ENCODE results near the gene CDH23.

Gene CDH23

DNA sequence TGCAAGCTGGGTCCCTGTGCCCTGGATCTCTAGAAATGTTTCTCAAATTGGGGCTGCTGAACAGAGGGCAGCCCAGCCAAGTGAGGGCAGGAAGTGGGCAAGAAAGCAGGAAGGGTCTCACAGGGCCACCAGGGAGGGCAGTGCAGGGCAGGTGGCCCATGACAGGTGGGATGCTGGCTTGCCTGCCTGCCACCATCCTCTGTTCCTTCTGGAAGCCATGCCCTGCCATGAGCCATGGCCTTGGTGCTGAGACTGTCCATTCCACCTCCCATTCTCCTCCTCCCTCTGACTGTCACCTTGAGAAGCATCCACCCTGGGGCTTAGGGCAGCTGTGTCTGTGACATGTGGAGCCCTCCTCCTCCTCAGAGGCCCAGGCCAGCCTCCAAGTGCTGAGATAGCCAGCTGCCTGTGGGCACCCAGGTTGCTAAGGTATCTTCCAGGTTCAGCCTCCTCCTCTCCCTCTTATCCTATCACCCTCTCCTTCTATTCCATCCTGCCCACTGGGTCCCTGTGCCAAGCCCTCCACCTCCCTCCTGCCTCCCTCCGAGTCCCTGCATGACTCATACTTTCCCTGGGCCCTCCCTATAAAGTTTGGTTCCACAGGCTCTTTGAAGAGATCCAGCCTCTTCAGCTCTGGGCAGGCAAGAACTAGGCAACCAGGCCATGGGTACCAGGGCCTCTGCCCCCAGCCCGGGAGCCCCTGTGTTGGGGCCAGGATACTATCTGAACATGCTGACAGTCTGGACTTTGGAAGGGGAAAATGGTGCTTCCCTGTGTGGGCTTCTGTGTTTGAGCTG, 375.3 kb downstream of the CDH23 start:
- DNase-seq = no peak

DNA sequence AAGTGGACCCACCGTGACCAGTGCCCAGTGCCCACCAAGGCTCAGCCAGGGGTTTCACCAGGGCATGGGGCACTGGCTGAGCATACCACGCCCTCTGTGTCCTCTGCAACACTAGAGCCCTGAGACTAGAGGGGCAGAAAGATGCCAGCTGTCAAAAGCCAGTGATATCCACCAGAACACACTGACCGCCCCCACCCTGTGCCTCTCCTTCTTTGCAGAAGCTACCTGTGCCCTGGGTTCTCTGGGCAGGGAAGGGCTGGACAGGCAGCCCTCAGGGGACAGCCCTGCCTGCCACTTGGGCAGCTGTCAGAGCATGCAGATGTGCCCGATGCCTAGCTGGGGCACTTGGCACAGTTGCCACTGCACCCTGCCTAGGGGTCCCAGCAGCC, 376.1 kb downstream of the CDH23 start:
- DNase-seq = no peak

DNA sequence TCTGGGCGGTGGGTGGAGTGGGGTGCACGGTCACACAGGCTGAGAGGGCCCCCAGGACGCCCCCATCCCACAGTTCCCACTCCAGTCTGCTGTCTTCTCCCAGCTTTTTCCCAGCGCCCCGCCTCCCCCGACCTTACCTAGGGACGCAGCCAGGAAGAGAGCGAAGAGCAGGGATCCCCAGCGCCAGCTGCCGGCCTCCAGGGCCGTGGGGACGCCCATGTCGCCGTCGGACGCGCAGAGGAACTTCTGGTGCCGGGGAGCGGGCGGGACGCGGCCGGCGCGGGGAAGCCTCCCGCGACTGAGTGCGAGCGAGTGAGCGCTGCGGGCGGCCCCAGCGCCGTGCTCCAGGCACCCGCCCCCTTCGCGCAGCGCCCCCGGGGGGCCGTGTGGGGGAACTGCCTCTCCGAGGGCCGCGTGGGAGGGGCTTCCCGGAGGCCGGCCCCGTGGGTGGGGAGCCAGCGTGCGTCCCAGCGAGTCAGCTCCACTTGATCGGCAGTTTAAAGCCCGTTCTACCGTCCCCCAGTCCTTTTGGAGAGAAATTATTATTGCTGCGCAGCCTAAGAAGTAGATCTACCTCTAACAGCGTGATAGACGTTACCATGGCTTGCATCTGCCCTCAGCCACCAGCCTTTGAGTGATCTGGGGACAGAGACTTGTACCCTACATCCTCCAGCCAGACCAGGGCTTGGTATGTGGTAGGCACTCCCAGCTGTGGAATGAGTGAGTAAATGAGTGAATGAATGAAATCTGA, 376.7 kb downstream of the CDH23 start, which contains the start of gene VSIR:
VSIR (minus strand) TSS at position 300 of the 751 bp plus-strand sequence; CDS start at position 219, 81 bp downstream.
- DNase-seq = peak; percentile 89 to 95 (median 92)

DNA sequence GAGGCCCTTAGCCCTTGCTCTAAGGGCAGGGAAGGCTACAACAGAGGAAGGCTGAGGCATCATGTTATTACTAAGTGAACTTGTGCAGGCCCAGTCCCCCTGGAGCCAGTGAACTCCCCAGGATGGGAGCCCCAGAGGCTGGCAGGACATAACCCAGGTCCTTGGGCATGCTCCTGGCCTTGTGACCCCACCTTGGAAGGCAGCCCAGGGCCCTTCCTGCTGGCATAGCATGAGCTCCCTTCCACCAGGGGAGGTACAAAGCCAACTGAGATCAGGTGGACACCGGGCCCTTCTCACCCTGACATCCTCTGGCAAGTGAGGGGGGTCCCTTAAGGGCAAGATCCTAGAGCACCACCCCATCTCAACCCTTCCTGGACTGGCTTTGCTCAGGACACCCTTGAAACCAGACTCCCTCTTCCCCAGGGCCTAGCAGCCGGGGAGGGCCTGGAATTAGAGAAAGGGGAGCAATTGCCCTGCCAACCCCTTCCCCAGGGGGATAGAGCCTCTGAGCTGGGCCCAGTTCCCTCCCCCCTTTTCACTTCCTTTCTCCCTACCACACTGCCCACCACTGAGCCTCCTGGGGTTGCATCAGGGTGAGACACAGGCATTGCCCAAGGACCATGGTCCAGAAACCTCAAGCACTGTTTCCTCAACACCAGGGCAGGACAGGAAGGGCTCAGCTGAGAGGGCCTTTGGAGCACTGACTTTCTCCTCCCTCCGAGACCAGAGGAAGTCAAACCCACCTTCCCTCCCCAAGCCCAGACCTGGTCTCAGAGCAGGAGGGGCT, 378.4 kb downstream of the CDH23 start:
- DNase-seq = no peak

DNA sequence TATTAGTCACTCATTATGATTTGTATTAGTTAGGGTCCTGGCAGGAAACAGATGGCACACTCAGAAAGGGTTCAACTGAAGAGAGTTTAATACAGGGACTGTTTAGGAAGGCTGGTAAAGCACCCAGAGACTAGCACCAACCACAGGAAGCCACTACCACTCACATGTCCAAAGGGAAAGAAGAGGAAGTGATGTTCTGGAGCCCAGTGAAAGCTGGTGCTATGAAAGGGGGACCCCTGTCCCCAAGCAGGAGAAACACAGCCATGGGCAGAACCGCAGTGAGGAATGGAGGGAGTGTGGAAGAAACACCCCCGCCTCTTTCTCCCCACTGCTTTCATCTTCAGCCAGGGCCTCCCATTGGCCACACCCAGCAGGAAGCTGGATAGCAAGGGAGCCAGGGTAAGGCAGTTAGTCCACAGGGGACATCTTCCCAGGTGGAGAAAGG, 379.8 kb downstream of the CDH23 start:
- DNase-seq = no peak

DNA sequence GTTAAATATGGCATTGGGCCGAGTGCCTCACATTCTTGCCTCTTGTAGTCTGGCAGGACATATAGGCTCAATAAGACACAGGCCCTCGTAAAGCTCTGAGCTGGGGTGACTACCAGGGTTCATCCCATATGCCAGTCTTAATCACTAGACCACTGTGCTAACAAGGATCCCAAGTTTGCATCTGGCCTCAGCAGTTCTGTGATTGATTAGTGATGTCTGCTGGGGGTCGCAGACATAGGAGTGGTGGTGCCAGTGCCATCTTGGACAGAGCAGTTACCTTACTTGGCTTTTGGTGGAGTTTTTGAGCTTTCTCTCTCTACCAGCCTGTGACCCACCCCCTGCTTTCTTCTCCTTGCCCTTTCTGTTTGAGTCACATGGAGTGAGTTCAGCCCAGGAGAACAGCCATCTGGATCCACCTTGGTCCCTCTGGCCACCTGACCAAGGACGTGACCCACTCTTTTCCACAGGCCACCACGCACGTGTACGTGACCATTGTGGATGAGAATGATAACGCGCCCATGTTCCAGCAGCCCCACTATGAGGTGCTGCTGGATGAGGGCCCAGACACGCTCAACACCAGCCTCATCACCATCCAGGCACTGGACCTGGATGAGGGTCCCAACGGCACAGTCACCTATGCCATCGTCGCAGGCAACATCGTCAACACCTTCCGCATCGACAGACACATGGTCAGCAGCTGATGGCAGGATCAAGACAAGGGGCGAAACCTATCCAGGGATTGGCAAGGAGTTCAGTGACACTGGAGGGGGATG, 380.7 kb downstream of the CDH23 start:
- DNase-seq = no peak

DNA sequence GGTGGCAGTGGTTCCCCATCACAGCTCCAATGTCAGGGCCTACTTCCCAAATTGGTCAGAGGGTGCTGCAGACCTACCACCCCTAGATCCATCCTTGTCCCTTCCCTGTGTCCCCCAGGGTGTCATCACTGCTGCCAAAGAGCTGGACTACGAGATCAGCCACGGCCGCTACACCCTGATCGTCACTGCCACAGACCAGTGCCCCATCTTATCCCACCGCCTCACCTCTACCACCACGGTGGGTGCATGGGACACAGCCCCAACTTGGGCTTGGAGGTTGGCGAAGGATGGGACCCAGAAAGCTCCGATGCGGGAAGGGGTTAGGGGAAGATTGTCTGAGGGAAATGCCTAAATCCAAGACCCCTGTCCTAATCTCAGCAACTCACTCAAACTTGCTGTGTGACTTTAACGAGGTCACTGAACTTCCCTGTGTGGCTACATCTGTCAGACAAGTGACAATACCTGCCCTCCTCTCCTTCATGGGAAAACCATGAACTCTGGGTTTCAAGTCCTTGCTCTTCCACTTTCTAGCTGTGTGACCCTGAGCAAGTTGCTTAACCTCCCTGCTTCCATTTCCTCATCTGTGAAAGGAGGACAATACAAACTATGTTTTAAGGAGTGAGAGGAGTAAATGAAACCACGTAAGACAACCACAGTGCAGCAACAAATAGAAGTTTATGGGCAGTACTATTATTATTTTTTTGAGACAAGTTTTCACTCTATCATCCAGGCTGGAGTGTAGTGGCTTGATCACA, 381.5 kb downstream of the CDH23 start:
- DNase-seq = no peak

DNA sequence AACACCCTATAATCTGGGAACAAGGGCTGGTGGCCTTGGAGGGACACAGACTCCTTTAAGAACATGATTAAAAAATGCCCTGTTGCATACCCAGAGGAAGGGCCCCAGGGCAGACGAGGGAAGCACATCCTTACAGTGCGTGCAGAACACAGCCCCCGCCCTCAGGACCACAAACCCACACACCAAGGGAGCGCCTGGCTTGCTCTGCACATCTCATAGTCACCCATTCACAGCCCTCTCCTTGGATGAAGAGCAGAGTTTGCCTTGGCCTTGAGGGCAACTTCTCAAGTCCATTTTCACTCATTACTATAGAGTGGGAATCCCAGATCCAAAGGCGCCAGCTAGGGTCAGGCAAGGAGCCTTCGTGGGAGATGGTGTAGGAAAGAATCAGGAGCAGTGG, 382.9 kb downstream of the CDH23 start:
- DNase-seq = no peak

DNA sequence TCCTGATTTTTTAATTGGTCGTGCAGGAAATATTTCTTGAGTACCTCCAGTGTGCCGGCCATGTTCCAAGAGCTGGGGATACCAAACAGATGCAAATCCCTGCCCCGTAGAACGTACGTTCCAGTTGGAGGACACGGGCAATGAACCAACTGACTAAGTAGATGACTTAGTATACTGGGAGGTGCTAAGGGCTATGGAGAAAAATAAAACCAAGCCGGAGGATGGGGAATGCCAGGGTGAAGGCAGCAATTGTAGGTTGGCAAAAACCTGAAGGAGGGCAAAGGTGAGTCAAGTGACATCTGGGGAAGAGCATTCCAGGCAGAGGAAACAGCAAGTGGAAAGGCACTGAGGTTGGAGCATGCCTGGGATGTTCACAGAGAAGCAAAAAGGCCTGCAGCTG, 383.4 kb downstream of the CDH23 start:
- no peak for DNase-seq

DNA sequence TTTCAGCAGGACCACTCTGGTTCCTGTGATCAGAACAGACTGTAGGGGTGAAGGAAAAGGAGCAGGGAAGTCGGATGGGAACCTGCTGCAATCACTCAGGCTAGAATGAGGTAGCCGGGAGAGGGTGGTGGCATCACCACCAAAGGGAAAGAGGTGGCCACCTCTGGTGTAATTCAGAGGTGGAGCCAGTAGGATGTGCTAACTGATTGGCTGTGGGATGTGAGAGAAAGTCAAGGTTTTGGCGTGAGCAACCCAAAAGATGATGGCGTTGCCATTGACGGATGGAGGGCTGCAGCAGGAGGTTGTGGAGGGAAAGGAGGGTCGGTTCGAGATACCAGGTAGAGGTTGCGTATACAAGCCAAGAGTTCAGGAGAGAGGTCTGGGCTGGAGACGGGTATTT, 384.0 kb downstream of the CDH23 start:
- no peak for DNase-seq

DNA sequence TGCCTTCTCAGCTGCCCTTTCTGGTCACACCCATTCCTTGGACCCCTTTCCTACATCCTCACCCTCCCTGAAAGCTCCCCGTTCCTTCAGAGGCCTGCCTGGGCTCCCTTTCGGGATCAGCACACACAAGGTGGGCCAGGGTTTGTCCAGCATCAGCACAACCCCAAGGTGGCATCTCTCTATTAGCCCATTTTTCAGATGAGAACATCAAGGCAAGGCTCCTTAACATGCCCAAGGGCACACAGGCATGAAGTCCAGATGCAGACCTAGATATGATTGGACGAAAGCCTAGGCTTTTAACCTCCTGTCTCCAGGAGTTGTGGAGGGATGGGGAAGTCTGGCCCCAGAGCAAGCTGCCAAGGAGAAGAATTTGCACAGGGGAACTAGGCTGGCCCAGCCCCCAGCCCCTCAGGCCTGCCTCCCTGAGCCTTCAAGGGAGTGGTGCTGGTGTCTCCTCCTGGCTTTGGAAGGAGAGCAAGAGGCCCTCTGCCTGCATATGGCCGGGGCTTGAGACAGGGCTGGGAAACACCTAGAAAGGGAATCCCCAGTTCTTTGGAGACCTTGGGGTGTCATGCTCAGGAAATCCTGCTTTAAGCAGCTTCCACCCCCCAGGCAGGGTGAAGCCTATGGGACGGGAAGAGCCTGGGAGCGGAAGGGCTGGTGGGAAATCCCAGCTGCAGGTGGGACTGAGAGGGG, 385.6 kb downstream of the CDH23 start:
- no peak for DNase-seq

DNA sequence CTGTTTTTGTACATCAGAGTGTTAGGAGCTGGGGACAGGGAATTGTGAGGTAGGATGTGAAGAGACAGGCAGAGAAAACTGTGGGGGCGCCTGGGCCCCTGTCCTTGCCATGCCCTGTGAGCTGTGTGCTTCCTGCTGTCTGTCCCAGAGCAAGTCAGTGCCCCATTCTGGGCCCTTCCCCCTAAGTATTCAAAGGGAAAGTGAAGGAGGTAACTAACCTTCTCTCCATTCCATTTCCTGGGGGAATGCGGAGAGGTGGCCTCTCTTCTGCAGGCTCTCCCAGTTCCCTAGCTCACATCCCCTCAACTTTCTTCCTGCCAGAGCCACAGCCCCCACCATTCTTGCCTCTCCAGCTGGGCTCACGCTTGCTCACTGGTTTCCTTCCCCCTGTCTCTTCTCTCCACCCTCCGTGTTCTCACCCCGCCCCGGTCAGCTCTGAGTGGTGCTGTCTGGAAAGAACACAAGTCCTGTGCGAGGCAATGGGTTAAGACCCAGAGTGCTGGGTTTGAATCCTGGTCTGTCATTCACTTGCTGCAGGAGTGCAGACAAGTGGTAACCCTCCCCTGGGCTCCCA, 386.3 kb downstream of the CDH23 start:
- no peak for DNase-seq

DNA sequence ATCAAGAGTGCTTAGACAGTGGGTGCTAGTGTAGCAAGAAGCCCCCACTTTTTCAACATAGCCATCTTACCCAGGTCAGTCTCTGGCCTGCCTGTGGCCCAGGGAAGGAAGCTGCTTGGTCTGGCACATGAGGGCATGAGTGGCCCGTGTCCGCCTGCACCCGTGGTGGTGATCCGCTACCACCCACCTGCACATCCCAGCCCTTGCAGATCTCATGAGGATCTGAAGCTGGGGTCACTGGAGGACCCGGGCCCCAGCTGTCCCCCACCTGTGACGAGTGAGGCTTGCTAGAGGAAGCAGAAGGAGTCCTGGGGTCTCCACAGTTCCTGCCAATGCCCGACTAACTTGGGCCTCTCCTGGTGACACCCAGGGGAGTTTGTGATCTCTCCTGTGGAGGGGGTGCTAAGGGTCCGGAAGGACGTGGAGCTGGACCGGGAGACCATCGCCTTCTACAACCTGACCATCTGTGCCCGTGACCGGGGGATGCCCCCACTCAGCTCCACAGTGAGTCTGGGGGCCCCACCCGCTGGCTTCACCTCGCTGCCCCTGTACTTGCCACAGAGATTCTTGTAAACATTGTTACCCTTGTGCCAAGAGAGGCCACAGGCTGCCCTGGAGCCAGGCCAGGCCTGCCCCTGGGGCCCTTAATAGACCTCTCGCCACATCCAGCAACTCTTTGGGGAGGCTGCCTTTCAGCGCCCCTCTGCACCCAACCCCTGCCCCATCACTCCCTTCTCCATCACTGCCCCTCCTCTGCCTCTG, 387.4 kb downstream of the CDH23 start:
- no peak for DNase-seq

DNA sequence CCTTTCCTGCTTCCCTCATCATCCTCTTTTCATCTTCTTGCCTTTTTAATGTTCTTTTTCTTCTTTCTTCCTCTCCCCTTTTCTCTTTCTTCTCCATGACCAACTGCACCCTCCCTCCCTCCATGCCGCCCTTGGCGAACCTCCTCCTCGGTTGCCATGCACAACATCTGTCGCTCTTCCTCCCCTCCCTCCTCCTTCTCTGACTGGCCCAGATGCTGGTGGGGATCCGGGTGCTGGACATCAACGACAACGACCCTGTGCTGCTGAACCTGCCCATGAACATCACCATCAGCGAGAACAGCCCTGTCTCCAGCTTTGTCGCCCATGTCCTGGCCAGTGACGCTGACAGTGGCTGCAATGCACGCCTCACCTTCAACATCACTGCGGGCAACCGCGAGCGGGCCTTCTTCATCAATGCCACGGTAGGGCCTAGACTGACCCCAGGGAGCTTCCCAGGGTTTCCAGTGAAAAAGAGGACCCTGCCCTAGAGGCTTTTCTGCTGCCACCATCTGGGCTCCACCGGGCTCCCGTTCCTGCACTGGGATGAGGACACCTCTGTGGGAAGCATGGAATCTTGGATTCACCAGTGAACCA, 388.1 kb downstream of the CDH23 start:
- no peak for DNase-seq

DNA sequence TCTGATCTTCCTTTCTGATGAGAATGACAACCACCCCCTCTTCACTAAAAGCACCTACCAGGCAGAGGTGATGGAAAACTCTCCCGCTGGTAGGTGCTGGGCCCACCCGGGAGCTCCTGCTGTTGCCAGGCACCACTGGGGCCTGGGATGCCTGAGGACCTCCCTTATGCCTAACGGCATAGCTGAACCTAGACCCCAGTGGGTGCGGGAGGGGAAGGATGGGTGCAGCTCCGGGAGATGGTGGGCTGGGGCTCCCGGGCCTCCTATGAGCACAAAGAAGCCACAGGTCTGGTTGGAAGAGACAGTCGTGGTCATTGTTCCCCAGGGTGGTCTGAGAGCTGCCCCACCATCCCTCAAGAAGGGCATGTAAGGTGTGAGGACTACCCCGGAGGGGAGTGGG, 392.2 kb downstream of the CDH23 start:
- DNase-seq = no peak

DNA sequence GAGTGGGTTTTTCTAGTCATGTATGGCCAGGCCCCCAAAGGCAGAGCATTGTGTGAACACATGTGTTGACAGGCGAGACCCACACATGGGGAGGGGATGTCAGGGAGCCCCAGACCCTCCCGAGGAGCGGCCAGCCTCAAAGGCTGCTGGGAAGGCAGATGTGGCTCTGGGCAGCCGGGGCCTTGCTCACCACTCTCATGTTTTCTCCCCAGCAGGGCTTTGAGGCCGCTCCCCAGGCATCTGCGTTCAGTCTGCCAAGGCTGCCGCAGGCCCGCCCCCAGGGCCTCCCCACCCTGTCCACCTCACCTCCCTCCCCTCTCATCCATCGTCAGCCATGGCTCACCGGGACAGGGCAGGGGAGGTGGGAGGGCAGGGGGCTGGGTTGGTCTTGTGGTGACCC, 393.2 kb downstream of the CDH23 start:
- no peak for DNase-seq

DNA sequence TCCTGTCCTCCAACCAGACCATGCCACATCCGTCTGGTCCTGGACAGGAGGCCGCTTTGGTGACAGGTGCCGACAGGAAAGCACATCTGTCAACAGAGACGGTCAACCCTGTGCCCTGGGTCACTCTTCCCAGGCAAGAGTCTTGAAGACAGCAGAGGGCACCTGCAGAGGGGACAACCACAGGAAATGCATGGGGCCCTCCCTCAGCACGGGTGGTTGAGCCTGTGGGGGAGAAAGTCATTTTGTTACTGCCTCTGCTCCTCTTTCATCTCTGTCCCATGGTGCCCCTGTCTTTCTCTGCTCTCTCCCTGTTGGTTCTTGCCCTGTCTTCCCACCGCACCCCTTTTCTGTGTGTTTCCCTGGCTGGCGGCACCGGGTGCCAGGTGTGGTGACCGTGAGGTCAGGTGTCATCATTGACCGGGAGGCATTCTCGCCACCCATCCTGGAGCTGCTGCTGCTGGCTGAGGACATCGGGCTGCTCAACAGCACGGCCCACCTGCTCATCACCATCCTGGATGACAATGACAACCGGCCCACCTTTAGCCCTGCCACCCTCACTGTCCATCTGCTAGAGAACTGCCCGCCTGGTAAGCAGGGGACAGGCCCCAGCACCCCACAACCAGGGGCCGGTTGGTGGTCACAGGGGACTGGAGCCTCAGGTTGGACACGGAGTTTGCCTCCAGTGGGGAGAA, 394.2 kb downstream of the CDH23 start:
- DNase-seq = no peak

DNA sequence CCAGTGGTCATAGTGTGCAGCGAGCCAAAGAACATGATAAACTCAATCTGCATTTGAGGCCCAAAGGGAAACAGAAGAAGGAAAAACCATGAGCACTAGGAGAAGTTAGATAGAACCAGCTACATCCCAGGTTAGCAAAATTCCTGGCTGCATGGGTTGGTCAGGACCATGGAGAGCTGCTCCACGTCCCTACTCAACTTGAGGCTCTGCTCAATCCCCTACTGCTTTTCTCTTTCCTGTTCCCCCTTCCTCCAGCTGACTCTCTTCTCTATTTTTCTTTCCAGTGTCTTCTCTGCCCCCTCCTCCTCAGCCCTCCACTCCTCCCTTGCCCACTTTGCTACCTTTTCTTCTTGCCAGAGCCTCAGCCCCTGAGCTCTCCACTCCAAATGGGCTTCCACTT, 398.5 kb downstream of the CDH23 start:
- DNase-seq = no peak

Measured in activated naive CD4-positive, alpha-beta T cell (primary cell).